GM12878 (cell line): ENCODE results near the gene PISD. TPM values are rescaled to one million over a fixed set of nuclear protein-coding genes. Genes with fewer than 3 reads are reported as not detected.

Experiments
- ATAC-seq: fragments of 200-7000 bp; cut with Tn5 transposase; 3 replicates; pipeline ENCODE4 v1.9.1; 2020; ENCODE audit warnings: mild to moderate bottlenecking, moderate library complexity
- BruUV-seq: library from RNA; stranded (reverse); fragments of 400-500 nt; replicated peaks from 2 replicates; lab custom pipeline; 2021; lab: Mats Ljungman, UMichigan
- CTCF ChIA-PET: fragments of 300-600 bp; sonication (Branson Sonifier 250); formaldehyde crosslinking; extraction: SDS; loops from one replicate; lab custom pipeline; 2021; ENCODE audit warnings: inconsistent platforms; lab: Yijun Ruan, JAX
- POLR2A ChIA-PET: fragments of 350-600 bp; formaldehyde crosslinking; extraction: SDS; loops from one replicate; lab custom pipeline; 2021; ENCODE audit warnings: inconsistent platforms; lab: Charles Lee
- RAD21 ChIA-PET: fragments of 300-600 bp; sonication (Branson Sonifier 250); formaldehyde crosslinking; loops from one replicate; lab custom pipeline; 2023; ENCODE audit warnings: antibody characterized with exemption; ENCODE audit not compliant: unreplicated experiment; lab: Charles Lee
- SMC1A ChIA-PET: fragments of 300-600 bp; sonication (Branson Sonifier 250); formaldehyde crosslinking; loops from one replicate; lab custom pipeline; 2023; ENCODE audit not compliant: unreplicated experiment, uncharacterized antibody; lab: Charles Lee
- DNase-seq: peaks from one replicate; pipeline ENCODE4 v3.0.0-alpha.2; 2011; ENCODE audit warnings: low read depth, low spot score
- FAIRE-seq: peaks from 3 replicates; lab custom pipeline; 2011; peaks lifted over from hg19 to GRCh38; lab: Jason Lieb, UNC
- H2AFZ ChIP-seq: 2 replicates; pipeline ENCODE4 v1.6.0; 2011; ENCODE audit warnings: low read depth, low read length, control low read depth; ENCODE audit not compliant: control insufficient read depth
- H3K27ac ChIP-seq: 2 replicates; pipeline ENCODE4 v1.5.1; 2011; ENCODE audit warnings: control low read depth; ENCODE audit not compliant: control insufficient read depth, insufficient read depth
- H3K27me3 ChIP-seq, 2 experiments: replicated peaks in 1 of 2; 2 replicates each; pipeline versions ENCODE4 v1.6.0 to v1.6.1; 2011; ENCODE audit warnings: low read length in 1 of 2; ENCODE audit not compliant: control insufficient read depth in 2 of 2, insufficient read depth in 2 of 2
- H3K36me3 ChIP-seq, 2 experiments: 2 replicates each; pipeline ENCODE4 v1.5.1; 2011; ENCODE audit warnings: low read length in 1 of 2; ENCODE audit not compliant: control insufficient read depth in 2 of 2, insufficient read depth in 2 of 2
- H3K4me1 ChIP-seq: 2 replicates; pipeline ENCODE4 v1.6.1; 2011; ENCODE audit warnings: mild to moderate bottlenecking, low read length, moderate library complexity, mixed read lengths; ENCODE audit not compliant: control insufficient read depth, insufficient read depth
- H3K4me2 ChIP-seq: 2 replicates; pipeline ENCODE4 v1.6.0; 2011; ENCODE audit warnings: control low read depth; ENCODE audit not compliant: control insufficient read depth, insufficient read depth
- H3K4me3 ChIP-seq: fragments of 200-600 bp; sonication (generic); 2 replicates; pipeline ENCODE4 v1.5.1; 2016
- H3K79me2 ChIP-seq: 2 replicates; pipeline ENCODE4 v1.6.0; 2011; ENCODE audit warnings: low read length; ENCODE audit not compliant: control insufficient read depth, insufficient read depth
- H3K9ac ChIP-seq: 2 replicates; pipeline ENCODE4 v1.8.0; 2011; ENCODE audit warnings: low read length, control low read depth, mixed read lengths; ENCODE audit not compliant: control insufficient read depth, insufficient read depth
- H3K9me3 ChIP-seq: replicated peaks from 3 replicates; pipeline ENCODE4 v1.5.1; 2011; ENCODE audit warnings: mild to moderate bottlenecking, low read length; ENCODE audit not compliant: control insufficient read depth, insufficient read depth
- H4K20me1 ChIP-seq: 2 replicates; pipeline ENCODE4 v1.6.0; 2011; ENCODE audit not compliant: control insufficient read depth, insufficient read depth
- ASH2L ChIP-seq: fragments of 300-600, 200-600 bp; sonication (generic); IDR thresholded peaks from 2 replicates; pipeline ENCODE4 v1.6.1; 2017; ENCODE audit warnings: low read depth, mild to moderate bottlenecking, borderline replicate concordance
- BCL11A ChIP-seq: IDR thresholded peaks from 2 replicates; pipeline ENCODE4 v1.6.1; 2011; ENCODE audit warnings: low read depth, low read length
- GATAD2B ChIP-seq: fragments of 450-650 bp; conservative IDR thresholded peaks from 2 replicates; pipeline ENCODE4 v1.6.1; 2017; ENCODE audit warnings: low read depth, mild to moderate bottlenecking, moderate library complexity
- JUND ChIP-seq: IDR thresholded peaks from 2 replicates; pipeline ENCODE4 v1.6.1; 2012; ENCODE audit warnings: low read depth, mild to moderate bottlenecking, low read length, improper control_type of control experiment, moderate library complexity
- NFYA ChIP-seq: IDR thresholded peaks from 2 replicates; pipeline ENCODE4 v1.6.1; 2011; ENCODE audit warnings: low read depth, mild to moderate bottlenecking, low read length, improper control_type of control experiment, borderline replicate concordance
- WGBS: methylation state at CpG from one replicate; pipeline ENCODE4 v1.1.6; 2016; ENCODE audit warnings: low lambda C conversion rate; ENCODE audit not compliant: insufficient replicate concordance, insufficient coverage; ENCODE audit errors: missing lambda C conversion rate; 5-methylcytosine and 5-hydroxymethylcytosine counted together
- in situ Hi-C: fragments of 300-500 bp; cut with MboI; formaldehyde crosslinking; loops from 9 replicates; pipeline ENCODE4 v1.14.3; 2018; ENCODE audit warnings: mixed read lengths
- intact Hi-C: fragments of 100-400 bp; cut with micrococcal nuclease; formaldehyde crosslinking; loops from one replicate; pipeline ENCODE4 v1.14.2; 2022; ENCODE audit not compliant: unreplicated experiment
- polyA plus RNA-seq, 11 experiments: library from polyadenylated mRNA; depleted of rRNA in 4 of 11; unstranded in 6 of 11; stranded (reverse) in 5 of 11; fragments of >200 nt; fragmentation: Nextera tagmentation in 4 of 11; fragmentation: Illumina TruSeq in 1 of 11; extraction: Ambion mirVana in 4 of 11; extraction: Trizol in 1 of 11; gene quantifications; 1 replicate in 1 of 11; 2 replicates in 10 of 11; pipeline versions ENCODE4 v1.2.1 to v1.2.3, GENCODE V29; 2011 to 2016; ENCODE audit warnings: inconsistent platforms in 2 of 11, missing spikeins in 2 of 11, low read depth in 1 of 11
- total RNA-seq, 4 experiments: library from RNA; depleted of rRNA in 3 of 4; stranded (reverse); fragments of >200 nt in 3 of 4; fragmentation: Illumina TruSeq in 1 of 4; extraction: Trizol in 1 of 4; gene quantifications; 2 replicates each; pipeline versions ENCODE4 v1.2.1 to v1.2.3, GENCODE V29; 2013 to 2021
- TF ChIP-seq, protein P1 (sequence below): fragments of 450-650 bp; IDR thresholded peaks from 2 replicates; pipeline ENCODE4 v1.6.1; 2017; ENCODE audit warnings: mild to moderate bottlenecking, low read depth, inconsistent platforms; ENCODE audit not compliant: poor library complexity, severe bottlenecking
- TF ChIP-seq, protein P2 (sequence below): fragments of 450-650 bp; IDR thresholded peaks from 2 replicates; pipeline ENCODE4 v1.6.1; 2016; ENCODE audit warnings: mild to moderate bottlenecking
- TF ChIP-seq, protein P3 (sequence below): IDR thresholded peaks from 2 replicates; pipeline ENCODE4 v1.6.1; 2011; ENCODE audit warnings: low read depth, mild to moderate bottlenecking, low read length, moderate library complexity, borderline replicate concordance; ENCODE audit errors: extremely low read depth
- TF ChIP-seq, protein P4 (sequence below): fragments of 450-650 bp; IDR thresholded peaks from 2 replicates; pipeline ENCODE4 v1.6.1; 2014; ENCODE audit warnings: mild to moderate bottlenecking

PISD gene
- total and polyA plus RNA-seq, 10 of the 15 experiments (the other 5 are each of a cell fraction or from before 2014, with no cell fraction given) = 25.8 to 62.7 (median 45.8) TPM

DNA sequence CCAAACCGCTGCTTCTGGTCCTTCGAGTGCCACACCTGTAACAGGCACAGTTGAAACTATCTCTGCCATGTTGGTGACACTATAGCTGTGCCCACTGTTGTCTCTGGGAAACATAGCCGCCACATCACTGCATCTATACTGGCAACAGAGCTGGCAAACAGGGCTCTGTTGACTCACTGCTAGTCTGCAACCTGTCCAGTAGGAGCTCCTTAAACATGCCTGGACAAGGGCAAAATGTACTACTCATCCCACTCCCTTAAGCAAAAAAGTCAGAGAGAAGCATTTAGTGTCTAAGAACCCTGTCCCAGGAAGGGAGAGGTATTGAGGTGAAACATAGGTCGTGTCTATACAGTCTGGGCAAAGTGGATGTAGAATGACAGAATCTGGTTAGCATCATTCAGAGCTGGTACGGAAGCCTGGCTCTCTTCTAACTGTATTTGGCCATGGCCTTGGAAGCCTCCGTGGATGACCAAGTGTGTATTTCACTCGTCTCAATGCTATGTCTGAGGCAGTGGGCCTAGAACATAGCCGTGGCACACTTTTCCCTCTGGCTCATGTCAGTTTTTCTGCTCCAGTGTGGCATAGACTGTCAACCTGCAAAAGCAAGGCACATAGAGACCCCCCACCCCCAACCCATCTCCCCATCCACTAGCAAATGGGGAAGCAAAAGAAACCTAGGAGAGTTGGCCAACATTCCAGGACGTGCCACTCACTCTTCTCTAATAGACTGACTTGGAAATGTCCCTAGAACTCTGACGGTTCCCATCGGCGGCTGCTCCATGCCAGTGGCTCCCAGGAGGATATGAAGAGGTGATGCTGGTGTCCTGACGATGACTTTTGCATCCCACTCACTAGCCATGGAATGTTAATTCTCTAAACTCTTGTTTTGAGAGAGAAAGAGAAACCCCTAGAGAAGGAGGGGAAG, 21.4 kb upstream of the PISD start (continued):
- TF ChIP-seq, protein P1, sequence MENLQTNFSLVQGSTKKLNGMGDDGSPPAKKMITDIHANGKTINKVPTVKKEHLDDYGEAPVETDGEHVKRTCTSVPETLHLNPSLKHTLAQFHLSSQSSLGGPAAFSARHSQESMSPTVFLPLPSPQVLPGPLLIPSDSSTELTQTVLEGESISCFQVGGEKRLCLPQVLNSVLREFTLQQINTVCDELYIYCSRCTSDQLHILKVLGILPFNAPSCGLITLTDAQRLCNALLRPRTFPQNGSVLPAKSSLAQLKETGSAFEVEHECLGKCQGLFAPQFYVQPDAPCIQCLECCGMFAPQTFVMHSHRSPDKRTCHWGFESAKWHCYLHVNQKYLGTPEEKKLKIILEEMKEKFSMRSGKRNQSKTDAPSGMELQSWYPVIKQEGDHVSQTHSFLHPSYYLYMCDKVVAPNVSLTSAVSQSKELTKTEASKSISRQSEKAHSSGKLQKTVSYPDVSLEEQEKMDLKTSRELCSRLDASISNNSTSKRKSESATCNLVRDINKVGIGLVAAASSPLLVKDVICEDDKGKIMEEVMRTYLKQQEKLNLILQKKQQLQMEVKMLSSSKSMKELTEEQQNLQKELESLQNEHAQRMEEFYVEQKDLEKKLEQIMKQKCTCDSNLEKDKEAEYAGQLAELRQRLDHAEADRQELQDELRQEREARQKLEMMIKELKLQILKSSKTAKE = no peak
- TF ChIP-seq, protein P2, sequence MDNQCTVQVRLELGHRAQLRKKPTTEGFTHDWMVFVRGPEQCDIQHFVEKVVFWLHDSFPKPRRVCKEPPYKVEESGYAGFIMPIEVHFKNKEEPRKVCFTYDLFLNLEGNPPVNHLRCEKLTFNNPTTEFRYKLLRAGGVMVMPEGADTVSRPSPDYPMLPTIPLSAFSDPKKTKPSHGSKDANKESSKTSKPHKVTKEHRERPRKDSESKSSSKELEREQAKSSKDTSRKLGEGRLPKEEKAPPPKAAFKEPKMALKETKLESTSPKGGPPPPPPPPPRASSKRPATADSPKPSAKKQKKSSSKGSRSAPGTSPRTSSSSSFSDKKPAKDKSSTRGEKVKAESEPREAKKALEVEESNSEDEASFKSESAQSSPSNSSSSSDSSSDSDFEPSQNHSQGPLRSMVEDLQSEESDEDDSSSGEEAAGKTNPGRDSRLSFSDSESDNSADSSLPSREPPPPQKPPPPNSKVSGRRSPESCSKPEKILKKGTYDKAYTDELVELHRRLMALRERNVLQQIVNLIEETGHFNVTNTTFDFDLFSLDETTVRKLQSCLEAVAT = no peak
- TF ChIP-seq ASH2L = no peak
- TF ChIP-seq, protein P3, sequence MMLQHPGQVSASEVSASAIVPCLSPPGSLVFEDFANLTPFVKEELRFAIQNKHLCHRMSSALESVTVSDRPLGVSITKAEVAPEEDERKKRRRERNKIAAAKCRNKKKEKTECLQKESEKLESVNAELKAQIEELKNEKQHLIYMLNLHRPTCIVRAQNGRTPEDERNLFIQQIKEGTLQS = no peak

DNA sequence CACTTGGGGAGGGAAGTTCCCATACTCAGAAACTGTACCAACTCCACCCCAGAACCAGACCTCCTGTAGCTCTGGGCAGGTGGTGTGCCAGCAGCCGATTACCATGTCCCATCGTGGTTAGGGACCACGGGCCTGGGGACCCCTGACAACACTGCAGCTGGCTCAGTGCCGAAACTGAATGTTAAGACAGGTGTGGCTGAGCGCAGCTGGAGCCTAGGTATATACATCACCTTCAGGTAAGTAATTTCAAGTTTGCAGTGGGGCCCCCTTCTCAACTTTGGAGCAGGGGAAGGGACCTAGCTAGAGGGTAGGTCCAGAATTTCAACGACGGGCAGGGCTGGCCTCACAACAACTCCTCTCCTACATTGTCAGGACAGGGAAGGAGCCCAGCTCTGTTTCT, 20.7 kb upstream of the PISD start:
- no peaks in the 10 kb centered on the region for H3K27me3 ChIP-seq
- in situ Hi-C loops = no loop called here
- CTCF ChIA-PET = interaction anchor here (0.7 kb wide), 1 partner anchor 201 kb away, joined by 3 read pairs; no protein-coding TSS in a partner anchor

More for the DNA sequence above, 20.7 kb upstream of the PISD start:
- no peak for FAIRE-seq
- POLR2A ChIA-PET = no interaction called here
- no peak overlapping the region for H2AFZ ChIP-seq
- H3K36me3 ChIP-seq = peaks cover 6 to 8% of the 10 kb centered on the region in 2 experiments; a peak in 3 of 4 replicates
- TF ChIP-seq GATAD2B (no peak), NFYA (no peak), JUND (no peak), BCL11A (no peak)
- TF ChIP-seq, protein P4, sequence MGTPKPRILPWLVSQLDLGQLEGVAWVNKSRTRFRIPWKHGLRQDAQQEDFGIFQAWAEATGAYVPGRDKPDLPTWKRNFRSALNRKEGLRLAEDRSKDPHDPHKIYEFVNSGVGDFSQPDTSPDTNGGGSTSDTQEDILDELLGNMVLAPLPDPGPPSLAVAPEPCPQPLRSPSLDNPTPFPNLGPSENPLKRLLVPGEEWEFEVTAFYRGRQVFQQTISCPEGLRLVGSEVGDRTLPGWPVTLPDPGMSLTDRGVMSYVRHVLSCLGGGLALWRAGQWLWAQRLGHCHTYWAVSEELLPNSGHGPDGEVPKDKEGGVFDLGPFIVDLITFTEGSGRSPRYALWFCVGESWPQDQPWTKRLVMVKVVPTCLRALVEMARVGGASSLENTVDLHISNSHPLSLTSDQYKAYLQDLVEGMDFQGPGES = no peak
- TF ChIP-seq, all 136 proteins: peak for 0
- Histone ChIP-seq H3K4me2 (no peak overlapping the region), H3K4me1 (no peaks in the 10 kb centered on the region), H3K79me2 (no peaks in the 10 kb centered on the region), H3K9me3 (no peaks in the 10 kb centered on the region), H3K27ac (no peak overlapping the region), H3K9ac (no peak overlapping the region), H3K4me3 (no peak overlapping the region), H4K20me1 (no peaks in the 10 kb centered on the region)
- ATAC-seq (no peak), DNase-seq (no peak)
- BruUV-seq = no TSS peak
- intact Hi-C loops = no loop called here
- SMC1A ChIA-PET = interaction anchor here (0.5 kb wide), 1 partner anchor 676 kb away, joined by 3 read pairs; no protein-coding TSS in a partner anchor
- 96% methylated on average over 7 of the region's 7 CpGs for WGBS
- RAD21 ChIA-PET = interaction anchor here (0.5 to 0.6 kb wide), 2 partner anchors 15 to 137 kb away, joined by 3 read pairs; no protein-coding TSS in a partner anchor
